Natural killer cell (primary cell): ENCODE results near the gene TXNDC16. TPM values are rescaled to one million over a fixed set of nuclear protein-coding genes. Genes with fewer than 3 reads are reported as not detected.

ENCODE experiments used
- ATAC-seq, 3 donors: fragments of 150-1000 bp in 2 of 3; fragments of 200-7000 bp in 1 of 3; cut with Tn5 transposase; 1 replicate in 1 of 3; 2 replicates in 2 of 3; pipeline ENCODE4 v1.10.0; 2021; ENCODE audit warnings: mild to moderate bottlenecking in 2 of 3, moderate library complexity in 2 of 3
- DNase-seq, 2 donors: peaks; one replicate each; pipeline versions ENCODE4 v3.0.0 to v3.0.0-alpha.2; 2013 to 2021; ENCODE audit warnings: mixed read lengths in 1 of 2
- H3K27ac ChIP-seq: one replicate; pipeline ENCODE4 v1.5.1; 2013; ENCODE audit warnings: mild to moderate bottlenecking, low read length
- H3K27me3 ChIP-seq: one replicate; pipeline ENCODE4 v1.6.1; 2013; ENCODE audit warnings: low read length; ENCODE audit not compliant: control insufficient read depth, insufficient read depth
- H3K36me3 ChIP-seq: one replicate; pipeline ENCODE4 v1.6.1; 2013; ENCODE audit warnings: low read length; ENCODE audit not compliant: control insufficient read depth, insufficient read depth
- H3K4me1 ChIP-seq: one replicate; pipeline ENCODE4 v1.6.1; 2013; ENCODE audit warnings: low read length; ENCODE audit not compliant: control insufficient read depth, insufficient read depth
- H3K4me3 ChIP-seq: one replicate; pipeline ENCODE4 v1.5.1; 2013; ENCODE audit warnings: low read length
- H3K9me3 ChIP-seq: one replicate; pipeline ENCODE4 v1.6.1; 2013; ENCODE audit warnings: low read length; ENCODE audit not compliant: control insufficient read depth, insufficient read depth
- H3K27ac Mint-ChIP-seq, 2 donors: one replicate each; pipeline ENCODE4 v1.8.0; 2022; ENCODE audit warnings: mild to moderate bottlenecking in 2 of 2, mixed read lengths in 2 of 2, moderate library complexity in 1 of 2
- H3K27me3 Mint-ChIP-seq, 2 donors: one replicate each; pipeline ENCODE4 v1.8.0; 2022; ENCODE audit warnings: low read depth in 2 of 2, mixed read lengths in 2 of 2
- H3K36me3 Mint-ChIP-seq: one replicate; pipeline ENCODE4 v1.8.0; 2022; ENCODE audit warnings: mixed read lengths
- H3K4me1 Mint-ChIP-seq, 2 donors: one replicate each; pipeline ENCODE4 v1.8.0; 2022; ENCODE audit warnings: mixed read lengths in 2 of 2
- H3K4me3 Mint-ChIP-seq: one replicate; pipeline ENCODE4 v1.8.0; 2022; ENCODE audit warnings: mild to moderate bottlenecking, moderate library complexity, mixed read lengths
- H3K9me3 Mint-ChIP-seq, 2 donors: one replicate each; pipeline ENCODE4 v1.8.0; 2022; ENCODE audit warnings: mixed read lengths in 2 of 2
- WGBS: methylation state at CpG from one replicate; pipeline ENCODE4 v1.1.7; 2013; ENCODE audit warnings: missing lambda C conversion rate; ENCODE audit not compliant: insufficient coverage; 5-methylcytosine and 5-hydroxymethylcytosine counted together
- intact Hi-C: fragments of 100-400 bp; cut with micrococcal nuclease; formaldehyde crosslinking; loops from one replicate; pipeline ENCODE4 v1.14.2; 2022
- total RNA-seq, 4 donors: library from RNA; stranded (reverse); fragments of 120-200 nt in 1 of 4; gene quantifications; one replicate each; pipeline versions ENCODE4 v1.2.3 to v1.2.4, GENCODE V29; 2013 to 2022
- TF ChIP-seq, protein P1 (sequence below): fragments of 200-600 bp; IDR thresholded peaks from one replicate; pipeline ENCODE4 v1.8.0; 2022; ENCODE audit warnings: antibody characterized with exemption

TXNDC16 gene
- total RNA-seq, 3 donors from 2014 or later (not counting 1 experiment from before 2014, with no cell fraction given): 16.5 to 22.0 (median 20.7) TPM

DNA sequence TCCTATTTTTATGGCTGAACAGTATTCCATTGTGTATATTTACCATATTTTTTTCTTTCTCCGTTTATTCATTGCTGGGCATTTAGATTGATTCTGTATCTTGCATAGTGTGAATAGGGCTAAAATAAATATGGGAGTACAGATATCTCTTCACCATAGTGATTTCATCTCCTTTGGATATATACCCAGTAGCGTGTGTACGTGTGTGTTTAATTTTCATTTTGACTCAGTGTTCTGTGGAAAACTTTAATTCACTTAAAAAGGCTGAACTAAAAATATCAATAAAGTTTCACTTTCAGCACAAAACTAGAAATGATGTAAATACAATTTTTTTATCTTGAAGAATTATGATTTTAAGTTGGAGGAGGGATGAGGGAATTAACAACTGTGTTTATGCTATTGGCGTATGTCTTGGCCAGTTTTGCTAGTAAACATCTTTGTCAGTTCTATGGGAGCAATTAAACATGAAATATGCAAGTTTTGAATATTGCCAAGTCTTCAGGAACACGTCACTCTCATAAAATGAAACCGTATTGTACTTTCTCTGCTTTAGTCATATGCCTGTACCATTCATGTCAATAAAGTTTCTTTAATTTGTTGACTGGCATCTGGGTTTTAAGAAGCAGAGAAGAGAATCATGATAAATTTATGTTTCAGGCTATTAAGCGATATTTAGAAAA is 138.4 kb downstream of the TXNDC16 start:
- H3K27me3 ChIP-seq: no peaks in the 10 kb centered on the region
- no peak overlapping the region for H3K4me3 Mint-ChIP-seq
- H3K9me3 Mint-ChIP-seq: no peaks in the 10 kb centered on the region
- TF ChIP-seq, protein P1, sequence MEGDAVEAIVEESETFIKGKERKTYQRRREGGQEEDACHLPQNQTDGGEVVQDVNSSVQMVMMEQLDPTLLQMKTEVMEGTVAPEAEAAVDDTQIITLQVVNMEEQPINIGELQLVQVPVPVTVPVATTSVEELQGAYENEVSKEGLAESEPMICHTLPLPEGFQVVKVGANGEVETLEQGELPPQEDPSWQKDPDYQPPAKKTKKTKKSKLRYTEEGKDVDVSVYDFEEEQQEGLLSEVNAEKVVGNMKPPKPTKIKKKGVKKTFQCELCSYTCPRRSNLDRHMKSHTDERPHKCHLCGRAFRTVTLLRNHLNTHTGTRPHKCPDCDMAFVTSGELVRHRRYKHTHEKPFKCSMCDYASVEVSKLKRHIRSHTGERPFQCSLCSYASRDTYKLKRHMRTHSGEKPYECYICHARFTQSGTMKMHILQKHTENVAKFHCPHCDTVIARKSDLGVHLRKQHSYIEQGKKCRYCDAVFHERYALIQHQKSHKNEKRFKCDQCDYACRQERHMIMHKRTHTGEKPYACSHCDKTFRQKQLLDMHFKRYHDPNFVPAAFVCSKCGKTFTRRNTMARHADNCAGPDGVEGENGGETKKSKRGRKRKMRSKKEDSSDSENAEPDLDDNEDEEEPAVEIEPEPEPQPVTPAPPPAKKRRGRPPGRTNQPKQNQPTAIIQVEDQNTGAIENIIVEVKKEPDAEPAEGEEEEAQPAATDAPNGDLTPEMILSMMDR: no peak
- DNase-seq: no peak
- no peaks in the 10 kb centered on the region for H3K36me3 Mint-ChIP-seq
- intact Hi-C loops: no loop called here
- H3K36me3 ChIP-seq: no peaks in the 10 kb centered on the region
- no peak overlapping the region for H3K27ac ChIP-seq
- peaks cover 0 to 6% of the 10 kb centered on the region in 2 donors for H3K4me1 Mint-ChIP-seq
- no peak overlapping the region for H3K27ac Mint-ChIP-seq
- no peaks in the 10 kb centered on the region for H3K4me1 ChIP-seq
- ATAC-seq: no peak
- H3K9me3 ChIP-seq: no peaks in the 10 kb centered on the region
- no peak overlapping the region for H3K4me3 ChIP-seq
- 85% methylated on average over 4 of the region's 7 CpGs for WGBS
- no peaks in the 10 kb centered on the region for H3K27me3 Mint-ChIP-seq

DNA sequence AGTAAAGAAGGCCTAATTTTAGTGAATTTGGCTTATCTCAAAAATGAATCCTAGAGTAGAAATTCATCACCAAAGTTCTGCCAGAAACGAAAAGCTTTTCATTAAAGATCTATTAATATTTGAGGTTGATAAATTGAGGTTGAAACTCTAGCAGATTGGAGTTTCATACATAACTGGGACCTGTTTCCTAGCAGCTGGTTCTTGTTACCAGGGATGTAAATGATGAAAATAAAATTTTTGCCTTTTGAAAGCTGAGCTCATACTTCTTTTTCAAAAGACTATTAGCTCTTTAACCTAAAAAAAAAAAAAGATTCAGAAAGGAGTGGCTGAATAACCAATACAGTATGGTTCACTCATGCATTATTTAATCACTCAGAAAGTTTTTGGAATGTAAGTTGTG is 139.9 kb downstream of the TXNDC16 start:
- DNase-seq (no peak), ATAC-seq (no peak)
- Mint-ChIP-seq H3K4me3 (no peak overlapping the region), H3K27ac (no peak overlapping the region), H3K36me3 (no peaks in the 10 kb centered on the region), H3K9me3 (no peaks in the 10 kb centered on the region), H3K27me3 (no peaks in the 10 kb centered on the region), H3K4me1 (peaks cover 0 to 6% of the 10 kb centered on the region in 2 donors)
- H3K27me3 ChIP-seq: no peaks in the 10 kb centered on the region
- no peaks in the 10 kb centered on the region for H3K4me1 ChIP-seq
- H3K27ac ChIP-seq: no peak overlapping the region
- H3K36me3 ChIP-seq: no peaks in the 10 kb centered on the region
- TF ChIP-seq, protein P1: no peak
- no peaks in the 10 kb centered on the region for H3K9me3 ChIP-seq
- no peak overlapping the region for H3K4me3 ChIP-seq
- WGBS: 89% methylated on average over 1 of the region's 1 CpG
- intact Hi-C loops: no loop called here

DNA sequence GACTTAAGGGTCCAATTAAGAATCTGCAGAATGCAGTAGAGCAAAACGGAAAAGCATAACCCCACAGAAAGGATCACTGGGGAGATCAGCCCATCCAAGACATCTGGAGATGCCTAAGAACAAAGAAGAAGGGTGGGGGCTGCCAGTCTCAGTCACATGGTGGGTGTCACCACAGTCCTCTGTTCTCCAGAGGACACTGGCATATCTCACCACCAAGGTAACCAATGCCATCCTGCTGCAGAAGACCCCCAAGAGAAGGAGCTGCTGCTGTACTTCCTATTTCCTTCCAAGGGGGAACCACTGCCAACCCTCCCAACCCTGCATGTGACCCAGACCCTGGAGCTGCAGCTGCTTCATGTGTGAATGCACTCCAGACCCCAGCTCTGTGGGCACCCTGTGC is 147.0 kb downstream of the TXNDC16 start:
- WGBS: 100% methylated on average over 1 of the region's 1 CpG
- H3K27ac Mint-ChIP-seq: no peak overlapping the region
- peaks cover 0 to 2% of the 10 kb centered on the region in 2 donors for H3K9me3 Mint-ChIP-seq
- no peak overlapping the region for H3K4me3 Mint-ChIP-seq
- TF ChIP-seq, protein P1: no peak
- intact Hi-C loops: loop anchor here (10.0 kb wide), 1 partner anchor 51 kb away; no protein-coding TSS in a partner anchor
- Histone ChIP-seq H3K27ac (no peak overlapping the region), H3K9me3 (no peaks in the 10 kb centered on the region), H3K4me3 (no peak overlapping the region), H3K27me3 (no peaks in the 10 kb centered on the region), H3K36me3 (no peaks in the 10 kb centered on the region), H3K4me1 (peaks cover 3% of the 10 kb centered on the region)
- DNase-seq (no peak), ATAC-seq (no peak)
- no peaks in the 10 kb centered on the region for H3K36me3 Mint-ChIP-seq
- peaks cover 0 to 6% of the 10 kb centered on the region in 2 donors for H3K27me3 Mint-ChIP-seq
- peaks cover 38 to 43% of the 10 kb centered on the region in 2 donors for H3K4me1 Mint-ChIP-seq
